WTC11 (cell line): ENCODE measurements around the gene SLC39A3. TPM values are rescaled to one million over a fixed set of nuclear protein-coding genes. Genes with fewer than 3 reads are reported as not detected.

Experiments used
- ATAC-seq: fragments of 200-7000 bp; cut with Tn5 transposase; 2 replicates; pipeline ENCODE4 v1.10.0; 2021; ENCODE audit warnings: mild to moderate bottlenecking, moderate library complexity
- CTCF ChIA-PET: fragments of 300-600 bp; sonication (Branson Sonifier 250); formaldehyde crosslinking; loops from one replicate; lab custom pipeline; 2021; ENCODE audit warnings: antibody characterized with exemption; lab: Charles Lee
- POLR2A ChIA-PET: fragments of 350-600 bp; sonication (Branson Sonifier 250); formaldehyde crosslinking; loops from one replicate; lab custom pipeline; 2021; ENCODE audit warnings: antibody characterized with exemption; lab: Charles Lee
- DNase-seq: peaks from one replicate; pipeline ENCODE4 v3.0.0; 2021; ENCODE audit warnings: low spot score
- H3K27ac Mint-ChIP-seq: 2 replicates; pipeline ENCODE4 v1.8.0; 2021; ENCODE audit warnings: mixed read lengths
- H3K27me3 Mint-ChIP-seq: 2 replicates; pipeline ENCODE4 v1.8.0; 2021; ENCODE audit warnings: low read depth, mild to moderate bottlenecking, moderate library complexity, mixed read lengths
- H3K36me3 Mint-ChIP-seq: 2 replicates; pipeline ENCODE4 v1.8.0; 2021; ENCODE audit warnings: mixed read lengths
- H3K4me1 Mint-ChIP-seq: 2 replicates; pipeline ENCODE4 v1.8.0; 2022; ENCODE audit warnings: mixed read lengths
- H3K4me3 Mint-ChIP-seq: 2 replicates; pipeline ENCODE4 v1.8.0; 2021; ENCODE audit warnings: mild to moderate bottlenecking, moderate library complexity, mixed read lengths
- H3K9me3 Mint-ChIP-seq: 2 replicates; pipeline ENCODE4 v1.8.0; 2021; ENCODE audit warnings: mixed read lengths
- CDX4 ChIP-seq: fragments of 250-450 bp; sonication (Bioruptor Pico); IDR thresholded peaks from 2 replicates; pipeline ENCODE4 v1.9.0; 2021; ENCODE audit warnings: moderate library complexity, mild to moderate bottlenecking, inconsistent platforms, borderline replicate concordance
- E2F1 ChIP-seq: sonication (generic); formaldehyde crosslinking; IDR thresholded peaks from 2 replicates; pipeline ENCODE4 v1.8.0; 2022; ENCODE audit warnings: mild to moderate bottlenecking, missing genetic modification reagents
- E2F4 ChIP-seq: sonication (generic); formaldehyde crosslinking; IDR thresholded peaks from 2 replicates; pipeline ENCODE4 v1.8.1; 2022; ENCODE audit warnings: low read depth, mild to moderate bottlenecking, moderate library complexity, missing genetic modification reagents, borderline replicate concordance
- E2F5 ChIP-seq: sonication (generic); formaldehyde crosslinking; IDR thresholded peaks from 2 replicates; pipeline ENCODE4 v1.8.1; 2022; ENCODE audit warnings: mild to moderate bottlenecking, moderate library complexity, missing genetic modification reagents
- EMX1 ChIP-seq: fragments of 250-450 bp; sonication (Bioruptor Pico); IDR thresholded peaks from 2 replicates; pipeline ENCODE4 v1.8.0; 2021; ENCODE audit warnings: mild to moderate bottlenecking
- ERG ChIP-seq: fragments of 250-450 bp; sonication (Bioruptor Pico); IDR thresholded peaks from 2 replicates; pipeline ENCODE4 v1.8.0; 2021; ENCODE audit warnings: mild to moderate bottlenecking
- ESRRA ChIP-seq: sonication (generic); formaldehyde crosslinking; IDR thresholded peaks from 2 replicates; pipeline ENCODE4 v1.8.1; 2022; ENCODE audit warnings: mild to moderate bottlenecking, missing genetic modification reagents, borderline replicate concordance
- ETV6 ChIP-seq: sonication (generic); formaldehyde crosslinking; IDR thresholded peaks from 2 replicates; pipeline ENCODE4 v1.8.1; 2022; ENCODE audit warnings: mild to moderate bottlenecking, missing genetic modification reagents
- FOXJ3 ChIP-seq: sonication (generic); formaldehyde crosslinking; IDR thresholded peaks from 2 replicates; pipeline ENCODE4 v1.9.0; 2021; ENCODE audit warnings: missing genetic modification reagents, mild to moderate bottlenecking, borderline replicate concordance
- FOXP1 ChIP-seq: sonication (generic); formaldehyde crosslinking; IDR thresholded peaks from 2 replicates; pipeline ENCODE4 v1.8.0; 2022; ENCODE audit warnings: missing genetic modification reagents, mild to moderate bottlenecking, moderate library complexity, borderline replicate concordance
- GABPB1 ChIP-seq: sonication (generic); formaldehyde crosslinking; IDR thresholded peaks from 2 replicates; pipeline ENCODE4 v1.8.1; 2023; ENCODE audit warnings: mild to moderate bottlenecking, missing genetic modification reagents
- GRHL2 ChIP-seq: fragments of 250-450 bp; sonication (Bioruptor Pico); IDR thresholded peaks from 2 replicates; pipeline ENCODE4 v1.8.0; 2022; ENCODE audit warnings: mild to moderate bottlenecking, moderate library complexity; ENCODE audit not compliant: insufficient replicate concordance, severe bottlenecking
- HMGA2 ChIP-seq: fragments of 250-450 bp; sonication (Bioruptor Pico); IDR thresholded peaks from 2 replicates; pipeline ENCODE4 v1.4.0; 2021; ENCODE audit warnings: mild to moderate bottlenecking, moderate library complexity
- IRF2 ChIP-seq: sonication (generic); formaldehyde crosslinking; IDR thresholded peaks from 2 replicates; pipeline ENCODE4 v1.8.0; 2022; ENCODE audit warnings: low read depth, missing genetic modification reagents, borderline replicate concordance
- NFYB ChIP-seq: sonication (generic); formaldehyde crosslinking; conservative IDR thresholded peaks from 2 replicates; pipeline ENCODE4 v1.8.0; 2022; ENCODE audit warnings: low read depth, missing genetic modification reagents
- OVOL2 ChIP-seq: fragments of 250-450 bp; sonication (Bioruptor Pico); IDR thresholded peaks from 2 replicates; pipeline ENCODE4 v1.9.0; 2021; ENCODE audit warnings: mild to moderate bottlenecking, borderline replicate concordance
- PRDM15 ChIP-seq: sonication (generic); formaldehyde crosslinking; IDR thresholded peaks from 2 replicates; pipeline ENCODE4 v1.8.0; 2022; ENCODE audit warnings: missing genetic modification reagents
- PRRX2 ChIP-seq: fragments of 250-450 bp; sonication (Bioruptor Pico); IDR thresholded peaks from 2 replicates; pipeline ENCODE4 v1.8.0; 2021; ENCODE audit warnings: mild to moderate bottlenecking
- RELA ChIP-seq: sonication (generic); formaldehyde crosslinking; IDR thresholded peaks from 2 replicates; pipeline ENCODE4 v1.8.1; 2022; ENCODE audit warnings: missing genetic modification reagents, mild to moderate bottlenecking, borderline replicate concordance
- SMAD3 ChIP-seq: sonication (generic); formaldehyde crosslinking; IDR thresholded peaks from 2 replicates; pipeline ENCODE4 v1.8.0; 2022; ENCODE audit warnings: missing genetic modification reagents, mild to moderate bottlenecking, borderline replicate concordance
- TCF7 ChIP-seq: sonication (generic); formaldehyde crosslinking; IDR thresholded peaks from 2 replicates; pipeline ENCODE4 v1.8.0; 2022; ENCODE audit warnings: mild to moderate bottlenecking, low read depth, missing genetic modification reagents, moderate library complexity
- ZNF121 ChIP-seq: sonication (generic); formaldehyde crosslinking; IDR thresholded peaks from 2 replicates; pipeline ENCODE4 v1.8.0; 2023; ENCODE audit warnings: missing genetic modification reagents
- ZNF423 ChIP-seq: fragments of 250-450 bp; sonication (Bioruptor Pico); IDR thresholded peaks from 2 replicates; pipeline ENCODE4 v2.1.2; 2022; ENCODE audit warnings: mild to moderate bottlenecking, moderate library complexity
- ZSCAN18 ChIP-seq: fragments of 250-450 bp; sonication (Bioruptor Pico); IDR thresholded peaks from 2 replicates; pipeline ENCODE4 v2.1.2; 2022; ENCODE audit warnings: mild to moderate bottlenecking, moderate library complexity
- total RNA-seq: library from RNA; stranded (reverse); gene quantifications from 3 replicates; pipeline ENCODE4 v1.2.3, GENCODE V29; 2021

Gene SLC39A3
- total RNA-seq, 1 experiment from 2014 or later: 38.0 TPM

- Mint-ChIP-seq H3K4me3 (no peak overlapping the region), H3K4me1 (peaks cover 8% of the 10 kb centered on the region), H3K27ac (no peak overlapping the region), H3K27me3 (peaks cover 2% of the 10 kb centered on the region), H3K36me3 (peaks cover 12% of the 10 kb centered on the region), H3K9me3 (peaks cover 12% of the 10 kb centered on the region)
- DNase-seq (no peak), ATAC-seq (no peak)
- ChIA-PET POLR2A (no interaction called here), CTCF (no interaction called here)
- TF ChIP-seq SMAD3 (CRISPR knock-in tag) (no peak), CDX4 (no peak), ETV6 (CRISPR knock-in tag) (no peak), FOXJ3 (CRISPR knock-in tag) (no peak), IRF2 (CRISPR knock-in tag) (no peak), PRRX2 (CRISPR knock-in tag) (no peak), OVOL2 (CRISPR knock-in tag) (no peak), ZNF121 (CRISPR knock-in tag) (no peak), PRDM15 (CRISPR knock-in tag) (no peak), NFYB (no peak), ESRRA (CRISPR knock-in tag) (no peak), E2F4 (no peak), EMX1 (CRISPR knock-in tag) (no peak), E2F5 (CRISPR knock-in tag) (no peak)
Observed at GRCh38 chr19:2715470-2716274, 24.1 kb downstream of the SLC39A3 start.

GRCh38 chr19:2714531-2715269, 25.1 kb downstream of the SLC39A3 start:
- H3K4me1 Mint-ChIP-seq: peaks cover 5% of the 10 kb centered on the region
- H3K27ac Mint-ChIP-seq: no peak overlapping the region
- H3K4me3 Mint-ChIP-seq: no peak overlapping the region
- ChIA-PET POLR2A (no interaction called here), CTCF (interaction anchor here (0.6 kb wide), 1 partner anchor 67 kb away, joined by 3 read pairs; no protein-coding TSS in a partner anchor)
- peaks cover 12% of the 10 kb centered on the region for H3K9me3 Mint-ChIP-seq
- TF ChIP-seq RELA (CRISPR knock-in tag) (no peak), FOXP1 (CRISPR knock-in tag) (no peak), GABPB1 (CRISPR knock-in tag) (no peak), ZNF423 (CRISPR knock-in tag) (no peak), E2F1 (CRISPR knock-in tag) (no peak), HMGA2 (CRISPR knock-in tag) (no peak), ESRRA (CRISPR knock-in tag) (no peak), ZSCAN18 (CRISPR knock-in tag) (no peak), ERG (CRISPR knock-in tag) (no peak), TCF7 (no peak), GRHL2 (CRISPR knock-in tag) (no peak)
- no peak for DNase-seq
- H3K36me3 Mint-ChIP-seq: peaks cover 12% of the 10 kb centered on the region
- H3K27me3 Mint-ChIP-seq: peaks cover 2% of the 10 kb centered on the region
- ATAC-seq: no peak
